Thyroid gland (tissue), 4 donors: ENCODE data around the gene AKAP6.

Source experiments
- POLR2A ChIP-seq, 2 donors: fragments of 450-650 bp; IDR thresholded peaks; one replicate each; pipeline ENCODE4 v1.6.1; 2017; ENCODE audit warnings: antibody characterized with exemption in 2 of 2, mild to moderate bottlenecking in 2 of 2, moderate library complexity in 1 of 2
- TF ChIP-seq, protein P1 (sequence below), 6 experiments: fragments of 200-600 bp in 3 of 6; fragments of 450-650 bp in 3 of 6; sonication (generic) in 3 of 6; IDR thresholded peaks; one replicate each; pipeline ENCODE4 v1.5.1; 2016 to 2019; ENCODE audit warnings: antibody characterized with exemption in 6 of 6, mild to moderate bottlenecking in 2 of 6, inconsistent platforms in 1 of 6, moderate library complexity in 1 of 6

DNA sequence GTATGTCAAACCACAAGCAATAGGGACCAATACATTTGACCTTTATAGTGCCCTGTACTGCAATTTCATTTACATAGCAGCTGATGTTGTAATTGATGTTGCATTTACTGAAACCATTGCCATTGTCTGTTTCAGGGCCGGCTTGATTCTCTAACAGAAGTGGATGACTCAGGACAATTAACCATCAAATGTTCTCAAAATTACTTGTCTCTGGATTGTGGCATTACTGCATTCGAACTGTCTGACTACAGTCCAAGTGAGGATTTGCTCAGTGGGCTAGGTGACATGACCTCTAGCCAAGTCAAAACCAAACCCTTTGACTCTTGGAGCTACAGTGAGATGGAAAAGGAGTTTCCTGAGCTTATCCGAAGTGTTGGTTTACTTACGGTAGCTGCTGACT lies 216.0 kb downstream of the AKAP6 start:
- TF ChIP-seq, protein P1, sequence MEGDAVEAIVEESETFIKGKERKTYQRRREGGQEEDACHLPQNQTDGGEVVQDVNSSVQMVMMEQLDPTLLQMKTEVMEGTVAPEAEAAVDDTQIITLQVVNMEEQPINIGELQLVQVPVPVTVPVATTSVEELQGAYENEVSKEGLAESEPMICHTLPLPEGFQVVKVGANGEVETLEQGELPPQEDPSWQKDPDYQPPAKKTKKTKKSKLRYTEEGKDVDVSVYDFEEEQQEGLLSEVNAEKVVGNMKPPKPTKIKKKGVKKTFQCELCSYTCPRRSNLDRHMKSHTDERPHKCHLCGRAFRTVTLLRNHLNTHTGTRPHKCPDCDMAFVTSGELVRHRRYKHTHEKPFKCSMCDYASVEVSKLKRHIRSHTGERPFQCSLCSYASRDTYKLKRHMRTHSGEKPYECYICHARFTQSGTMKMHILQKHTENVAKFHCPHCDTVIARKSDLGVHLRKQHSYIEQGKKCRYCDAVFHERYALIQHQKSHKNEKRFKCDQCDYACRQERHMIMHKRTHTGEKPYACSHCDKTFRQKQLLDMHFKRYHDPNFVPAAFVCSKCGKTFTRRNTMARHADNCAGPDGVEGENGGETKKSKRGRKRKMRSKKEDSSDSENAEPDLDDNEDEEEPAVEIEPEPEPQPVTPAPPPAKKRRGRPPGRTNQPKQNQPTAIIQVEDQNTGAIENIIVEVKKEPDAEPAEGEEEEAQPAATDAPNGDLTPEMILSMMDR (IDR thresholded peaks at IDR 0.05): no peak
- TF ChIP-seq POLR2A (IDR thresholded peaks at IDR 0.05): no peak
